DOHH2 (cell line): ENCODE results near the gene ST3GAL2.

Experiments
- EZH2phosphoT487 ChIP-seq: fragments of 200-600 bp; sonication (generic); IDR thresholded peaks from 2 replicates; pipeline ENCODE4 v1.6.1; 2017; ENCODE audit warnings: borderline replicate concordance, mild to moderate bottlenecking, antibody characterized with exemption, low read length, moderate library complexity, mixed read lengths
- TF ChIP-seq, protein P1 (sequence below): fragments of 200-600 bp; sonication (generic); IDR thresholded peaks from one replicate; pipeline ENCODE4 v1.5.1; 2014; ENCODE audit warnings: antibody characterized with exemption, mild to moderate bottlenecking, low read depth, low read length; ENCODE audit not compliant: poor library complexity, severe bottlenecking

DNA sequence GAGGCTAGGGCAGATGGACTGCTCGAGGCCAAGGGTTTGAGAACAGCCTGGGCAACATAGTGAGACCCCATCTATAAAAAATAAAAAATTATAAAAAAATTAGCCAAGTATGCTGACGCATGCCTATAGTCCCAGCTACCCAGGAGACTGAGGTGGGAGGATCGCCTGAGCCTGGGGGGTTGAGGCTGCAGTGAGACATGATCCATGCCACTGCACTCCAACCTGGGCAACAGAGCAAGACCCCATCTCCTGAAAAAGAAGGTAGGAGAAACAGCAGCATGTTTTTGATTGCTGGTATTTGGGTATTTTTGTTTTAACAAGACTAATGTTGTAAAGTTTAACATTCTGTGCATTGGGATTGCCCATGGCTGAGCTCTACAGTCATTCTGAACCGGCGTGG lies 101.1 kb downstream of the ST3GAL2 start:
- TF ChIP-seq, protein P1, sequence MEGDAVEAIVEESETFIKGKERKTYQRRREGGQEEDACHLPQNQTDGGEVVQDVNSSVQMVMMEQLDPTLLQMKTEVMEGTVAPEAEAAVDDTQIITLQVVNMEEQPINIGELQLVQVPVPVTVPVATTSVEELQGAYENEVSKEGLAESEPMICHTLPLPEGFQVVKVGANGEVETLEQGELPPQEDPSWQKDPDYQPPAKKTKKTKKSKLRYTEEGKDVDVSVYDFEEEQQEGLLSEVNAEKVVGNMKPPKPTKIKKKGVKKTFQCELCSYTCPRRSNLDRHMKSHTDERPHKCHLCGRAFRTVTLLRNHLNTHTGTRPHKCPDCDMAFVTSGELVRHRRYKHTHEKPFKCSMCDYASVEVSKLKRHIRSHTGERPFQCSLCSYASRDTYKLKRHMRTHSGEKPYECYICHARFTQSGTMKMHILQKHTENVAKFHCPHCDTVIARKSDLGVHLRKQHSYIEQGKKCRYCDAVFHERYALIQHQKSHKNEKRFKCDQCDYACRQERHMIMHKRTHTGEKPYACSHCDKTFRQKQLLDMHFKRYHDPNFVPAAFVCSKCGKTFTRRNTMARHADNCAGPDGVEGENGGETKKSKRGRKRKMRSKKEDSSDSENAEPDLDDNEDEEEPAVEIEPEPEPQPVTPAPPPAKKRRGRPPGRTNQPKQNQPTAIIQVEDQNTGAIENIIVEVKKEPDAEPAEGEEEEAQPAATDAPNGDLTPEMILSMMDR: no peak
- no peak for TF ChIP-seq EZH2phosphoT487
